ENCODE data around the gene VLDLR. TPM values are rescaled to one million over a fixed set of nuclear protein-coding genes. Genes with fewer than 3 reads are reported as not detected.
"Not testable (repeated sequence)": the region's sequence is repeated elsewhere in the genome, so short reads cannot be mapped to it uniquely, and the experiment has no call there.

VLDLR gene
- total RNA-seq, 2 donors from 2014 or later = 6.6 to 16.9 TPM

- Histone ChIP-seq H3K9me3 (no peaks in the 10 kb centered on the region), H3K4me3 (no peak overlapping the region), H3K27me3 (replicated peaks; ENCODE audit: insufficient read depth) (no peaks in the 10 kb centered on the region), H3K27ac (no peak overlapping the region), H3K4me1 (ENCODE audit: control insufficient read depth in 1 of 2, low read depth in 2 of 2) (no peaks in the 10 kb centered on the region), H3K36me3 (no peaks in the 10 kb centered on the region)
- DNase-seq (ENCODE audit: low spot score) (no peak), ATAC-seq (ENCODE audit: insufficient number of reproducible peaks, low FRiP score, low read depth) (no peak)
- TF ChIP-seq CTCF (IDR thresholded peaks at IDR 0.05) = no peak
Observed at GRCh38 chr9:2700909-2701550, 79.4 kb downstream of the VLDLR start.

GRCh38 chr9:2704504-2704903 is 82.9 kb downstream of the VLDLR start:
- TF ChIP-seq CTCF (IDR thresholded peaks at IDR 0.05) = no peak
- ATAC-seq (ENCODE audit: insufficient number of reproducible peaks, low FRiP score, low read depth) = no peak
- no peaks in the 10 kb centered on the region for H3K27me3 ChIP-seq (replicated peaks; ENCODE audit: insufficient read depth)
- DNase-seq (ENCODE audit: low spot score) = no peak
- no peaks in the 10 kb centered on the region for H3K9me3 ChIP-seq
- H3K4me1 ChIP-seq (ENCODE audit: control insufficient read depth in 1 of 2, low read depth in 2 of 2) = no peaks in the 10 kb centered on the region
- no peaks in the 10 kb centered on the region for H3K36me3 ChIP-seq
- no peak overlapping the region for H3K4me3 ChIP-seq
- H3K27ac ChIP-seq = no peak overlapping the region

- H3K4me1 ChIP-seq (ENCODE audit: control insufficient read depth in 1 of 2, low read depth in 2 of 2); H3K9me3 ChIP-seq; H3K27me3 ChIP-seq (replicated peaks; ENCODE audit: insufficient read depth); DNase-seq (ENCODE audit: low spot score); ATAC-seq (ENCODE audit: insufficient number of reproducible peaks, low FRiP score, low read depth); H3K4me3 ChIP-seq; H3K27ac ChIP-seq; H3K36me3 ChIP-seq: not testable (repeated sequence)
Observed at GRCh38 chr9:2707256-2707655, 85.7 kb downstream of the VLDLR start.

Other genes starting within 250 kb of the VLDLR start
- gene KCNV2, start 95.7 kb downstream of the VLDLR start, total RNA-seq = not detected
- 10 to 100 TPM; 12.0 to 50.6 TPM for gene PUM3, start 222.3 kb downstream of the VLDLR start, total RNA-seq